ENCODE measurements around the gene CFAP61.
"Not testable (repeated sequence)": the region's sequence is repeated elsewhere in the genome, so short reads cannot be mapped to it uniquely, and the experiment has no call there.

Gene CFAP61

DNA sequence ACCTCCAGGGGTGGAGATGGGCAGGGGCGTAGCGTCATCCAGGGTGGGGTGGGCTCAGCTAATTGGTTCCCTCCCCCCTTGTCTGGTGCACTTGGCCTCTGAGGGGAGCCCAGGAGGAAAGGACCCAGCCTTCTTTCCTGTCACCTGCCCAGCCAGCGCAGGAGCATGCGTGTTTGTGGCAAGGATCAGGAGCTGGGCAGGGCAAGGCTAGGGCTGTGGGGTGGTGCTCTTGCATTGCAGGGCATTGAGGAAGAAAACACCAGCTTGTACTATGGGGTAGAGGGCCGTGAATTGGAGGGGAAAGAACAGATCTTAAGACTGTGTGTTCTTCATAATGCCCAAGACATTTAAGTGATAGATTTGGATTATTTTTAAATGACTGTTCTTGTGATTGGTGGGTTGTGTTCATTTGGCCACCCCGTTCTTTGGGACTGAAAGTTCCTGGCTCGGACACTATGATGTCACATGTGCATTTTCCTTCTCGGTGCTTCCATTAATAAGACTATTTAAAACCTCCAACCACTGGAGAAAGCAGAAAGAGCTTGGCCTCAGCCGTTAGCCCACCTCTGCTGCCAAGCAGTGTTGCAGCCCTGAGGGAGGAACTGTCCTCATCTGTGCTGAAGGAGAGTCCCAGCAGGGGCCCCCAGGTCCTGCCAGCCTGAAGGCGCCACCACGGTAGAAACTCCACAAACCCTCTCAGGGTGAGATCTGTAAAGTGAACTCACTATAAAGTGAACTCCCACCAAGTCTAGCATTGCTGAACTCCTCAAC is 179.4 kb downstream of the CFAP61 start:
- Histone ChIP-seq H3K27ac (ENCODE audit: low read depth, low read length) (no peak overlapping the region), H3K79me2 (ENCODE audit: control insufficient read depth, insufficient read depth, low read length, unreplicated experiment) (no peaks in the 10 kb centered on the region), H3K27me3 (ENCODE audit: insufficient read depth, low read length) (peaks cover 8% of the 10 kb centered on the region; the same call in 1 of the 2 replicates), H3K4me3 (ENCODE audit: low read depth, low read length) (no peak overlapping the region), H3K4me1 (ENCODE audit: control insufficient read depth, insufficient read depth, low read length, unreplicated experiment) (no peaks in the 10 kb centered on the region), H2AFZ (ENCODE audit: low read length, unreplicated experiment) (no peak overlapping the region), H3K36me3 (ENCODE audit: insufficient read depth, low read length) (no peaks in the 10 kb centered on the region)

DNA sequence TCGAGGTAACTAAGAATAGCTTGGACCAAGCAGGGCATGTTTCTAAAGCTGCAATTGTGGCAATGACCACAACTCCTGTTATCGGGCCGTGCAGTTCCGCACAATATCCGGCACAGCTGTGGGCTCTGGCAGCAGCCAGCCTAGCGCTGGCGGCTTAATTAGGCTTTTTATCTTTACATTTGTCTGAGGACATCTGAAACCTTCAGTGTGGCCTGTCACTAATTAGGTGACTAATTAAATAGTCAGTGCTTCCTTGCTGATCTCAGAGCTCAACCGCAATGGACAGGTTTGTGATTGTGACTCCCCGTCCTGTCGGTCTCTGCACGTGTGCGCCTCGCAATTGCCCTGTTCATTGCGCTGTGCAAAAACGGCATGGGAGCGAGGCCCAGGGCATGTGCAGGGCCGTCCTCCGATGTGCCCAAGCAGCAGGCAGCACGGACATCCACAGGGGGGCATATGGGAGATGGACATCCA is 180.7 kb downstream of the CFAP61 start:
- H3K4me3 ChIP-seq (ENCODE audit: low read depth, low read length), result no peak overlapping the region
- no peaks in the 10 kb centered on the region for H3K36me3 ChIP-seq (ENCODE audit: insufficient read depth, low read length)
- no peak overlapping the region for H3K27ac ChIP-seq (ENCODE audit: low read depth, low read length)
- H3K4me1 ChIP-seq (ENCODE audit: control insufficient read depth, insufficient read depth, low read length, unreplicated experiment), result no peaks in the 10 kb centered on the region
- peaks cover 14% of the 10 kb centered on the region for H3K27me3 ChIP-seq (ENCODE audit: insufficient read depth, low read length)
- H2AFZ ChIP-seq (ENCODE audit: low read length, unreplicated experiment), result no peak overlapping the region
- H3K79me2 ChIP-seq (ENCODE audit: control insufficient read depth, insufficient read depth, low read length, unreplicated experiment), result no peaks in the 10 kb centered on the region

GRCh38 chr20:20235681-20236080 is 183.3 kb downstream of the CFAP61 start:
- no peak overlapping the region for H3K27ac ChIP-seq (ENCODE audit: low read depth, low read length)

DNA sequence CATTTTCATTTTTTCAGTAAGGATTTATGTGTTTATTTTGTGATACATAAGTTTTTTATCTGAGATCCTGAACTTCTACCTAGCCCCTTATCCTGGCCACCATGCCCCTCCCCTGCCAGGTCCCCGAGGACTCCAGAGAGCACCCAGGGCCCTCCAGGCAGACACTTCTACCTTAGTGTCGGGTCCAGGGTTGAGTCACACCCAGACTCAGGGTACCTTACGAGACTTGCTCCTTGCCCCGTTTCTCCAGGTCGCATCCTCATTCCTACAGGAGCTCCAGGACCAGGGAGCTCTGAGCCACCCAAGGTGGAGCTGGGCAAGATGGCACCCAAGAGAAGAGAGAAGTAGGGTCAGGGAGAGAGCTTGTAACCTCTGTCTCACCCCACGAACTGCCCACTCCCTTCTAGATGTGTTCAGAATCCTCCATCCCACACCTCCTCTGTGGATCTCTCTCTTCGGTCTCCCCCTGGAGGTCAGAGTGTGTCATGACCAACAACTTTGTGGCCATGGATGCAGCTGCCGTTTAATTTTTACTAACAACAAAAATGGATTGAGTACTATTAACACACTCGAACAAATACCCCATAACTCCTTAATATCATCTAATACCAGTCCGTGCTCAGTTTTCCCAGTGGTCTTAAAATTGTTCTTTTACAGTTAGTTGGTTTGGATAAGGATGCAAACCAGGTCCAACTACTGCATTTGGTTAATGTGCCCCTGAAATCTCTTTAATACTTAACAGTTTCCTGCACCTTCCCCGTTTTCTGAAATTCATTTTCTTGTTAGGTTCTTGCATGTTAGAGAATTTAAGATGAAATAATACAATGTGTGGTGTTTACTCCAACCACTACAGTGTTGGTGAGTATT is 185.0 kb downstream of the CFAP61 start:
- H3K4me1 ChIP-seq (ENCODE audit: control insufficient read depth, insufficient read depth, low read length, unreplicated experiment), result no peaks in the 10 kb centered on the region
- H3K4me3 ChIP-seq (ENCODE audit: low read depth, low read length), result no peak overlapping the region
- peaks cover 24% of the 10 kb centered on the region for H3K27me3 ChIP-seq (ENCODE audit: insufficient read depth, low read length)
- no peaks in the 10 kb centered on the region for H3K36me3 ChIP-seq (ENCODE audit: insufficient read depth, low read length)
- H3K27ac ChIP-seq (ENCODE audit: low read depth, low read length), result no peak overlapping the region
- no peaks in the 10 kb centered on the region for H3K79me2 ChIP-seq (ENCODE audit: control insufficient read depth, insufficient read depth, low read length, unreplicated experiment)
- no peak overlapping the region for H2AFZ ChIP-seq (ENCODE audit: low read length, unreplicated experiment)

More at GRCh38 chr20:20235681-20236080, 183.3 kb downstream of the CFAP61 start:
- no peaks in the 10 kb centered on the region for H3K36me3 ChIP-seq (ENCODE audit: insufficient read depth, low read length)
- H3K4me3 ChIP-seq (ENCODE audit: low read depth, low read length), result no peak overlapping the region
- H2AFZ ChIP-seq (ENCODE audit: low read length, unreplicated experiment), result no peak overlapping the region
- peaks cover 28% of the 10 kb centered on the region for H3K27me3 ChIP-seq (ENCODE audit: insufficient read depth, low read length)
- H3K79me2 ChIP-seq (ENCODE audit: control insufficient read depth, insufficient read depth, low read length, unreplicated experiment), result no peaks in the 10 kb centered on the region
- no peaks in the 10 kb centered on the region for H3K4me1 ChIP-seq (ENCODE audit: control insufficient read depth, insufficient read depth, low read length, unreplicated experiment)

GRCh38 chr20:20241976-20242375 is 189.6 kb downstream of the CFAP61 start:
- Histone ChIP-seq H3K79me2 (ENCODE audit: control insufficient read depth, insufficient read depth, low read length, unreplicated experiment) (no peaks in the 10 kb centered on the region), H3K27me3 (ENCODE audit: insufficient read depth, low read length) (peaks cover 19% of the 10 kb centered on the region), H2AFZ (ENCODE audit: low read length, unreplicated experiment) (no peak overlapping the region), H3K27ac (ENCODE audit: low read depth, low read length) (no peak overlapping the region), H3K4me3 (ENCODE audit: low read depth, low read length) (no peak overlapping the region), H3K36me3 (ENCODE audit: insufficient read depth, low read length) (no peaks in the 10 kb centered on the region), H3K4me1 (ENCODE audit: control insufficient read depth, insufficient read depth, low read length, unreplicated experiment) (no peaks in the 10 kb centered on the region)

DNA sequence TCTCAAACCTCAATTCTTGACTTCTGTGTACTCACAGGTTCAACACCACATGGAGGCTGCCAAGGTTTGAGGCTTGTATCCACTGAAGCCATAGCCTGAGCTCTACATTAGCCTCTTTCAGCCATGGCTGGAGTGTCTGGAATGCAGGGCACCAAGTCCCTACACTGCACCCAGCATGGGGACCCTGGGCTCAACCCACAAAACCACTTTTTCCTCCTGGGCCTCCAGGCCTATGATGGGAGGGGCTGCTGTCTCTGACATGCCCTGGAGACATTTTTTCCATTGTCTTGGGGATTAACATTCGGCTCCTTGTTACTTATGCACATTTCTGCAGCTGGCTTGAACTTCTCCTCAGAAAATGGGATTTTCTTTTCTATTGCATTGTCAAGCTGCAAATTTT is 192.1 kb downstream of the CFAP61 start:
- not testable (repeated sequence) for H3K4me1 ChIP-seq (ENCODE audit: control insufficient read depth, insufficient read depth, low read length, unreplicated experiment); H3K27ac ChIP-seq (ENCODE audit: low read depth, low read length); H3K79me2 ChIP-seq (ENCODE audit: control insufficient read depth, insufficient read depth, low read length, unreplicated experiment); H2AFZ ChIP-seq (ENCODE audit: low read length, unreplicated experiment); H3K36me3 ChIP-seq (ENCODE audit: insufficient read depth, low read length); H3K27me3 ChIP-seq (ENCODE audit: insufficient read depth, low read length); H3K4me3 ChIP-seq (ENCODE audit: low read depth, low read length)

- no peaks in the 10 kb centered on the region for H3K4me1 ChIP-seq (ENCODE audit: control insufficient read depth, insufficient read depth, low read length, unreplicated experiment)
- H2AFZ ChIP-seq (ENCODE audit: low read length, unreplicated experiment), result no peak overlapping the region
- H3K4me3 ChIP-seq (ENCODE audit: low read depth, low read length), result no peak overlapping the region
- H3K27me3 ChIP-seq (ENCODE audit: insufficient read depth, low read length), result peaks cover 7% of the 10 kb centered on the region; the same call in 1 of the 2 replicates
- H3K79me2 ChIP-seq (ENCODE audit: control insufficient read depth, insufficient read depth, low read length, unreplicated experiment), result no peaks in the 10 kb centered on the region
- no peaks in the 10 kb centered on the region for H3K36me3 ChIP-seq (ENCODE audit: insufficient read depth, low read length)
- no peak overlapping the region for H3K27ac ChIP-seq (ENCODE audit: low read depth, low read length)
These were observed 194.8 kb downstream of the CFAP61 start for GRCh38 chr20:20246996-20247633.

DNA sequence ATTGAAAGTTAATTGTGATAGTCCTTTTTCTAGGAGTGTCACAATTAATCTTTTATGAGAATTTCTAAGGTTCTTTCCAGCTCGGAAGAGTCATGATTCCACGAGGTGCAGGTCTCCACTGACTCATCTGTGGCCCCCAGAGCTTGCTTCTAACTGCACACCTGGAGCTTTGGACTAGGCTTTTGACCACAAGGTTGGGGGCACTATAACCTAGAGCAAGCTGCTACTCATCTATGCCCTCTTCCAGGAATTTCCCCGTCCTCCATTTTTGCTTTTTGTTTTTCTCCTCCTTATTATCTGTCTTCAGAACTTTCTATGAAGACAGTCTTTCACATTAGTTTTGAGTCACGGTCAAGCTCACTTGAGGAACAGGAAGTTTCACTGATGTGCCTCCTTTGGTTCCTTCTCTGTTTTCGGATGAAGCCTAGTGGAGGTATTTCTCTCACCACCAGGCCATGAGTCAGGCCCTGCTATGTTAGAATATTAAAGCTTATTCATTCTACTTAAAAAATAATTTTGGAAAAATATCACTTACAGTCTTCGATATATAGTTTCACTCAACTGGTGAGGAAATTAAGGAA is 196.4 kb downstream of the CFAP61 start:
- no peaks in the 10 kb centered on the region for H3K79me2 ChIP-seq (ENCODE audit: control insufficient read depth, insufficient read depth, low read length, unreplicated experiment)
- no peaks in the 10 kb centered on the region for H3K36me3 ChIP-seq (ENCODE audit: insufficient read depth, low read length)
- no peaks in the 10 kb centered on the region for H3K4me1 ChIP-seq (ENCODE audit: control insufficient read depth, insufficient read depth, low read length, unreplicated experiment)
- no peak overlapping the region for H3K4me3 ChIP-seq (ENCODE audit: low read depth, low read length)
- H3K27me3 ChIP-seq (ENCODE audit: insufficient read depth, low read length), result peaks cover 7% of the 10 kb centered on the region; the same call in 1 of the 2 replicates
- no peak overlapping the region for H2AFZ ChIP-seq (ENCODE audit: low read length, unreplicated experiment)
- H3K27ac ChIP-seq (ENCODE audit: low read depth, low read length), result no peak overlapping the region

GRCh38 chr20:20251317-20251716 is 199.0 kb downstream of the CFAP61 start:
- H3K4me3 ChIP-seq (ENCODE audit: low read depth, low read length), result no peak overlapping the region
- peaks cover 7% of the 10 kb centered on the region; the same call in 1 of the 2 replicates for H3K27me3 ChIP-seq (ENCODE audit: insufficient read depth, low read length)
- no peak overlapping the region for H2AFZ ChIP-seq (ENCODE audit: low read length, unreplicated experiment)
- no peaks in the 10 kb centered on the region for H3K79me2 ChIP-seq (ENCODE audit: control insufficient read depth, insufficient read depth, low read length, unreplicated experiment)
- no peaks in the 10 kb centered on the region for H3K4me1 ChIP-seq (ENCODE audit: control insufficient read depth, insufficient read depth, low read length, unreplicated experiment)
- no peak overlapping the region for H3K27ac ChIP-seq (ENCODE audit: low read depth, low read length)
- no peaks in the 10 kb centered on the region for H3K36me3 ChIP-seq (ENCODE audit: insufficient read depth, low read length)

DNA sequence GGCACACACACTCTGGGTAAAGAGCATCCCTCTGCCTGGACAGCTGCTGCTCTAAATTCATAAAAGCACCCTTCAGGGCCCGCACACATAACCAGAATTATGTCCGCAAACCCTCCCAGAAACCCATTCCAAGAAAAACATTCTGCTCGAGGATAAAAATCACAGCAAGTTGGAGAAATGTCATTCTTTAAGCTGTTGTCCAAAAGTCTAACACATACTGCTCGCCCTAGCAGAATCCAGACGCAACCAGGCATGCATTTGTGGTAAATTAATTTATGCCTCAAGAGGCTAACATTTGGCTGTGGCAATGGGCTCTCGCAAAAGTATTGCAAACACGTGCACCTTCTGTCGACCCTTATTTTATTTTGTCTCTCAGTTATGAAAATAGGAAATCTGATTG is 199.5 kb downstream of the CFAP61 start:
- Histone ChIP-seq H3K36me3 (ENCODE audit: insufficient read depth, low read length) (no peaks in the 10 kb centered on the region), H3K4me3 (ENCODE audit: low read depth, low read length) (no peak overlapping the region), H3K27me3 (ENCODE audit: insufficient read depth, low read length) (peaks cover 7% of the 10 kb centered on the region; the same call in 1 of the 2 replicates), H3K79me2 (ENCODE audit: control insufficient read depth, insufficient read depth, low read length, unreplicated experiment) (no peaks in the 10 kb centered on the region), H2AFZ (ENCODE audit: low read length, unreplicated experiment) (no peak overlapping the region), H3K27ac (ENCODE audit: low read depth, low read length) (no peak overlapping the region), H3K4me1 (ENCODE audit: control insufficient read depth, insufficient read depth, low read length, unreplicated experiment) (no peaks in the 10 kb centered on the region)

All from ACC112 (cell line).